Tibial nerve (tissue), 4 donors: ENCODE data around the gene CDH13.

Source experiments
- EP300 ChIP-seq, 2 donors: sonication (generic); formaldehyde crosslinking; IDR thresholded peaks; one replicate each; pipeline ENCODE4 v1.6.1; 2017; ENCODE audit warnings: antibody characterized with exemption in 2 of 2, mild to moderate bottlenecking in 1 of 2
- POLR2A ChIP-seq, 2 donors: fragments of 450-650 bp; IDR thresholded peaks; one replicate each; pipeline ENCODE4 v1.6.1; 2017; ENCODE audit warnings: antibody characterized with exemption in 2 of 2, mild to moderate bottlenecking in 2 of 2, moderate library complexity in 2 of 2
- TF ChIP-seq, protein P1 (sequence below), 5 experiments: fragments of 200-600 bp in 3 of 5; fragments of 450-650 bp in 2 of 5; sonication (generic) in 3 of 5; IDR thresholded peaks; one replicate each; pipeline ENCODE4 v1.5.1; 2016 to 2019; ENCODE audit warnings: antibody characterized with exemption in 5 of 5, mild to moderate bottlenecking in 3 of 5, moderate library complexity in 2 of 5

DNA sequence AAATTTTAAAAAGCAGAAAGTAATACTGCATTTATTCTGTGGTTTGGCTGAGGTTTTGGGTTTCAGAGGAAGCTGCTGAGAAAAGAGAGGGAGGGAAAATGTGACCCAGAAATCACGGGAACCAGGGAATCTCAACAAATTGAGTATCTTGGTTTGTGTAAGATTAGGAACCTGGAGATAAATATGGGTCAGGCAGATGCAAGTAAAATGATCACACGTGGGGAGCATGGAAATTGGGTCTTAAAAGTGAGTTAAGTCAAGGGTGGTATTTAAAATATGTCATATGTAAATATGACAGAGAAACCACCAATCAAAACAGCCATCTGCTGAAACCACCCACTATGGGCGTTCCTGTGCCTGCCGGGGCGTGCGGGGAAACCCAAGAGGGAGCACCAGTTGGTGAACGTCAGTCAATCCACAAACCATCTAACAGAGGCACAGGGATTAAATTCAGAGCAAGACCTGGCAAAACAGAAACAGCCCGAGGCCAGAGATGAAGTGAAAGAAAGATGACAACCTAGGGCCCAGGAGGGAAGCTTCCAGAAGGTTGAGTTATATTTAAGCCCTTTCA is 33.4 kb downstream of the CDH13 start:
- TF ChIP-seq, protein P1, sequence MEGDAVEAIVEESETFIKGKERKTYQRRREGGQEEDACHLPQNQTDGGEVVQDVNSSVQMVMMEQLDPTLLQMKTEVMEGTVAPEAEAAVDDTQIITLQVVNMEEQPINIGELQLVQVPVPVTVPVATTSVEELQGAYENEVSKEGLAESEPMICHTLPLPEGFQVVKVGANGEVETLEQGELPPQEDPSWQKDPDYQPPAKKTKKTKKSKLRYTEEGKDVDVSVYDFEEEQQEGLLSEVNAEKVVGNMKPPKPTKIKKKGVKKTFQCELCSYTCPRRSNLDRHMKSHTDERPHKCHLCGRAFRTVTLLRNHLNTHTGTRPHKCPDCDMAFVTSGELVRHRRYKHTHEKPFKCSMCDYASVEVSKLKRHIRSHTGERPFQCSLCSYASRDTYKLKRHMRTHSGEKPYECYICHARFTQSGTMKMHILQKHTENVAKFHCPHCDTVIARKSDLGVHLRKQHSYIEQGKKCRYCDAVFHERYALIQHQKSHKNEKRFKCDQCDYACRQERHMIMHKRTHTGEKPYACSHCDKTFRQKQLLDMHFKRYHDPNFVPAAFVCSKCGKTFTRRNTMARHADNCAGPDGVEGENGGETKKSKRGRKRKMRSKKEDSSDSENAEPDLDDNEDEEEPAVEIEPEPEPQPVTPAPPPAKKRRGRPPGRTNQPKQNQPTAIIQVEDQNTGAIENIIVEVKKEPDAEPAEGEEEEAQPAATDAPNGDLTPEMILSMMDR (IDR thresholded peaks at IDR 0.05), result no peak
- TF ChIP-seq POLR2A (IDR thresholded peaks at IDR 0.05), result no peak
- no peak for TF ChIP-seq EP300 (IDR thresholded peaks at IDR 0.05)
